HepG2 (cell line): ENCODE measurements around the gene CAMK2D. TPM values are rescaled to one million over a fixed set of nuclear protein-coding genes. Genes with fewer than 3 reads are reported as not detected.

Source experiments
- ETS1 ChIP-seq: sonication (generic); formaldehyde crosslinking; IDR thresholded peaks from 2 replicates; pipeline ENCODE4 v1.4.0; 2020; ENCODE audit warnings: missing genetic modification reagents
- ETV6 ChIP-seq: sonication (generic); formaldehyde crosslinking; conservative IDR thresholded peaks from 2 replicates; pipeline ENCODE4 v1.4.0; 2020; ENCODE audit warnings: missing genetic modification reagents
- FOXP4 ChIP-seq: sonication (generic); formaldehyde crosslinking; IDR thresholded peaks from 2 replicates; pipeline ENCODE4 v1.4.0; 2020; ENCODE audit warnings: missing genetic modification reagents
- KAT7 ChIP-seq: IDR thresholded peaks from 2 replicates; pipeline ENCODE4 v1.6.1; 2018; ENCODE audit warnings: borderline replicate concordance, missing compliant biosample characterization
- KDM6A ChIP-seq: IDR thresholded peaks from 2 replicates; pipeline ENCODE4 v1.6.1; 2016; ENCODE audit warnings: low read depth
- MED13 ChIP-seq: sonication (generic); formaldehyde crosslinking; IDR thresholded peaks from 2 replicates; pipeline ENCODE4 v1.5.0; 2020; ENCODE audit warnings: missing genetic modification reagents
- MED8 ChIP-seq: sonication (generic); formaldehyde crosslinking; IDR thresholded peaks from 2 replicates; pipeline ENCODE4 v1.8.1; 2023; ENCODE audit warnings: mild to moderate bottlenecking, missing genetic modification reagents; ENCODE audit not compliant: insufficient replicate concordance
- MYC ChIP-seq: sonication (generic); formaldehyde crosslinking; IDR thresholded peaks from 2 replicates; pipeline ENCODE4 v1.9.0; 2021; ENCODE audit warnings: missing genetic modification reagents, borderline replicate concordance
- NFKBIZ ChIP-seq: IDR thresholded peaks from 2 replicates; pipeline ENCODE4 v1.6.1; 2018; ENCODE audit warnings: missing genetic modification reagents, missing compliant biosample characterization
- RCOR2 ChIP-seq: IDR thresholded peaks from 2 replicates; pipeline ENCODE4 v1.6.1; 2016; ENCODE audit warnings: missing biosample characterization, missing genetic modification reagents
- ZFX ChIP-seq: sonication (generic); formaldehyde crosslinking; IDR thresholded peaks from 2 replicates; pipeline ENCODE4 v1.4.0; 2020; ENCODE audit warnings: mild to moderate bottlenecking, low read depth, missing genetic modification reagents, moderate library complexity
- ZFY ChIP-seq: sonication (generic); formaldehyde crosslinking; IDR thresholded peaks from 2 replicates; pipeline ENCODE4 v1.4.0; 2020; ENCODE audit warnings: missing genetic modification reagents
- ZNF136 ChIP-seq: sonication (generic); formaldehyde crosslinking; IDR thresholded peaks from 2 replicates; pipeline ENCODE4 v1.8.1; 2022; ENCODE audit warnings: low read depth, mild to moderate bottlenecking, moderate library complexity, missing genetic modification reagents
- ZNF512 ChIP-seq: sonication (generic); formaldehyde crosslinking; IDR thresholded peaks from 2 replicates; pipeline ENCODE4 v1.4.0; 2020; ENCODE audit warnings: mild to moderate bottlenecking, missing genetic modification reagents
- ZNF556 ChIP-seq: sonication (generic); formaldehyde crosslinking; IDR thresholded peaks from 2 replicates; pipeline ENCODE4 v1.4.0; 2020; ENCODE audit warnings: mild to moderate bottlenecking, missing genetic modification reagents, borderline replicate concordance
- ZNF605 ChIP-seq: sonication (generic); formaldehyde crosslinking; IDR thresholded peaks from 2 replicates; pipeline ENCODE4 v1.8.0; 2022; ENCODE audit warnings: mild to moderate bottlenecking, missing genetic modification reagents
- ZNF768 ChIP-seq: sonication (generic); formaldehyde crosslinking; IDR thresholded peaks from 2 replicates; pipeline ENCODE4 v1.4.0; 2020; ENCODE audit warnings: missing genetic modification reagents
- polyA plus RNA-seq, 8 experiments: library from polyadenylated mRNA; depleted of rRNA in 3 of 8; stranded (reverse) in 7 of 8; unstranded in 1 of 8; fragments of >200 nt; fragmentation: Illumina TruSeq in 4 of 8; extraction: Trizol in 4 of 8; gene quantifications; 2 replicates each; pipeline versions ENCODE4 v1.2.1 to v1.2.3, GENCODE V29; 2011 to 2016; ENCODE audit warnings: low read depth in 4 of 8, missing spikeins in 1 of 8, mixed read lengths in 1 of 8; ENCODE audit not compliant: insufficient read depth in 1 of 8
- total RNA-seq, 5 experiments: library from RNA; depleted of rRNA; stranded (reverse); fragments of >200 nt; fragmentation: Illumina TruSeq; extraction: Trizol; gene quantifications; 2 replicates each; pipeline ENCODE4 v1.2.3, GENCODE V29; 2016; ENCODE audit warnings: low read depth in 1 of 5
- TF ChIP-seq, protein P1 (sequence below): conservative IDR thresholded peaks from 2 replicates; pipeline ENCODE4 v1.6.1; 2018; ENCODE audit warnings: missing genetic modification reagents
- TF ChIP-seq, protein P2 (sequence below): sonication (generic); formaldehyde crosslinking; conservative IDR thresholded peaks from 2 replicates; pipeline ENCODE4 v1.4.0; 2020; ENCODE audit warnings: mild to moderate bottlenecking, missing genetic modification reagents, moderate library complexity

CAMK2D gene
- total and polyA plus RNA-seq, 2 of the 13 experiments (the other 11 are each of a cell fraction or from before 2014, with no cell fraction given), result 18.0 to 65.4 TPM

GRCh38 chr4:113760795-113761619, 531 bp downstream of the CAMK2D start (continued):
- TF ChIP-seq, protein P1, sequence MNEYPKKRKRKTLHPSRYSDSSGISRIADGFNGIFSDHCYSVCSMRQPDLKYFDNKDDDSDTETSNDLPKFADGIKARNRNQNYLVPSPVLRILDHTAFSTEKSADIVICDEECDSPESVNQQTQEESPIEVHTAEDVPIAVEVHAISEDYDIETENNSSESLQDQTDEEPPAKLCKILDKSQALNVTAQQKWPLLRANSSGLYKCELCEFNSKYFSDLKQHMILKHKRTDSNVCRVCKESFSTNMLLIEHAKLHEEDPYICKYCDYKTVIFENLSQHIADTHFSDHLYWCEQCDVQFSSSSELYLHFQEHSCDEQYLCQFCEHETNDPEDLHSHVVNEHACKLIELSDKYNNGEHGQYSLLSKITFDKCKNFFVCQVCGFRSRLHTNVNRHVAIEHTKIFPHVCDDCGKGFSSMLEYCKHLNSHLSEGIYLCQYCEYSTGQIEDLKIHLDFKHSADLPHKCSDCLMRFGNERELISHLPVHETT (CRISPR knock-in tag), result 0 out of 2 replicates have a peak, but pooled peaks have one; percentile 22
- TF ChIP-seq KDM6A (CRISPR knock-in tag) (no peak), ZNF605 (CRISPR knock-in tag) (peak; percentile 44; the same call in 1 of the 2 replicates), ZFX (CRISPR knock-in tag) (no peak; the same call in 1 of the 2 replicates), MED13 (CRISPR knock-in tag) (peak; percentile 25; the same call in 1 of the 2 replicates), FOXP4 (peak; percentile 25; the same call in 1 of the 2 replicates), KAT7 (no peak; the same call in none of the 2 replicates), ZNF136 (CRISPR knock-in tag) (0 out of 2 replicates have a peak, but pooled peaks have one; percentile 44), ZFY (CRISPR knock-in tag) (peak; percentile 78; the same call in 1 of the 2 replicates), ZNF768 (peak; percentile 52; the same call in 1 of the 2 replicates), ETV6 (peak; percentile 36; the same call in 1 of the 2 replicates), NFKBIZ (CRISPR knock-in tag) (peak; percentile 34; the same call in 1 of the 2 replicates), ZNF512 (CRISPR knock-in tag) (no peak), MYC (peak; percentile 62; the same call in 1 of the 2 replicates), RCOR2 (CRISPR knock-in tag) (0 out of 2 replicates have a peak, but pooled peaks have one; percentile 15), MED8 (CRISPR knock-in tag) (peak; percentile 40), ZNF556 (CRISPR knock-in tag) (peak; percentile 83; the same call in 1 of the 2 replicates), ETS1 (peak; percentile 77; the same call in 1 of the 2 replicates)
- TF ChIP-seq, protein P2, sequence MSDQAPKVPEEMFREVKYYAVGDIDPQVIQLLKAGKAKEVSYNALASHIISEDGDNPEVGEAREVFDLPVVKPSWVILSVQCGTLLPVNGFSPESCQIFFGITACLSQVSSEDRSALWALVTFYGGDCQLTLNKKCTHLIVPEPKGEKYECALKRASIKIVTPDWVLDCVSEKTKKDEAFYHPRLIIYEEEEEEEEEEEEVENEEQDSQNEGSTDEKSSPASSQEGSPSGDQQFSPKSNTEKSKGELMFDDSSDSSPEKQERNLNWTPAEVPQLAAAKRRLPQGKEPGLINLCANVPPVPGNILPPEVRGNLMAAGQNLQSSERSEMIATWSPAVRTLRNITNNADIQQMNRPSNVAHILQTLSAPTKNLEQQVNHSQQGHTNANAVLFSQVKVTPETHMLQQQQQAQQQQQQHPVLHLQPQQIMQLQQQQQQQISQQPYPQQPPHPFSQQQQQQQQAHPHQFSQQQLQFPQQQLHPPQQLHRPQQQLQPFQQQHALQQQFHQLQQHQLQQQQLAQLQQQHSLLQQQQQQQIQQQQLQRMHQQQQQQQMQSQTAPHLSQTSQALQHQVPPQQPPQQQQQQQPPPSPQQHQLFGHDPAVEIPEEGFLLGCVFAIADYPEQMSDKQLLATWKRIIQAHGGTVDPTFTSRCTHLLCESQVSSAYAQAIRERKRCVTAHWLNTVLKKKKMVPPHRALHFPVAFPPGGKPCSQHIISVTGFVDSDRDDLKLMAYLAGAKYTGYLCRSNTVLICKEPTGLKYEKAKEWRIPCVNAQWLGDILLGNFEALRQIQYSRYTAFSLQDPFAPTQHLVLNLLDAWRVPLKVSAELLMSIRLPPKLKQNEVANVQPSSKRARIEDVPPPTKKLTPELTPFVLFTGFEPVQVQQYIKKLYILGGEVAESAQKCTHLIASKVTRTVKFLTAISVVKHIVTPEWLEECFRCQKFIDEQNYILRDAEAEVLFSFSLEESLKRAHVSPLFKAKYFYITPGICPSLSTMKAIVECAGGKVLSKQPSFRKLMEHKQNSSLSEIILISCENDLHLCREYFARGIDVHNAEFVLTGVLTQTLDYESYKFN, result no peak
